Measurements from ENCODE around the gene PDE8A. TPM values are rescaled to one million over a fixed set of nuclear protein-coding genes. Genes with fewer than 3 reads are reported as not detected.
"Not testable (repeated sequence)": the region's sequence is repeated elsewhere in the genome, so short reads cannot be mapped to it uniquely, and the experiment has no call there.

The PDE8A gene
- total and polyA plus RNA-seq, 7 donors, result 27.8 to 45.5 (median 39.0) TPM

- 1 to 3% methylated on average over 46 of the region's 46 CpGs for WGBS, 2 donors
- H3K27me3 ChIP-seq, result no peaks in the 10 kb centered on the region
- intact Hi-C loops (cut with DNase I), result no loop called here
These were observed 755 bp downstream of the PDE8A start for GRCh38 chr15:84982301-84982920.

DNA sequence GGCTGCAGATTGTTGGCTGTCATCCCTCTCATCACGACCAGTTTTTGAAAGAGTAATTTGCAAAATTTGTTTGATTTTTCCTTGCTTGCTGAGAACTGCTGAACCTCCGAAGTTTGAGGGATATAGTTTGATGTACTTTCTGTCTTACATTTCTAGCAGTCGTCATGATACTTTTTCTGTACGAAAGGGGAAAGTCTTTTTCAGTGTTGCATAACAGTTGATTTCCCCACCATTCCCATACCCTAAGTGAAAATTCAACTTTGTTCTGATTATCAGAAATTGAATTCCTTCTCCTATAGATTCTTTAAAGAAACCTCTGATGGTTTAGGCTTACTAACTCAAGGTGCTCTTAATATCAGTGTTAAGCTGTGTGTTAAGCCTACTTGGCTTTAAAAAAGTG, 1.6 kb downstream of the PDE8A start:
- H3K27me3 ChIP-seq, result no peaks in the 10 kb centered on the region
- H3K4me3 ChIP-seq, result peak overlapping the region; percentile 74 to 92 (median 83)
- 9 to 49% methylated on average over 4 of the region's 4 CpGs for WGBS, 2 donors
- TF ChIP-seq POLR2A (IDR thresholded peaks at IDR 0.05) (no peak), EP300 (IDR thresholded peaks at IDR 0.05) (no peak), POLR2AphosphoS5 (IDR thresholded peaks at IDR 0.05) (no peak)
- no peaks in the 10 kb centered on the region for H3K36me3 ChIP-seq
- H3K4me1 ChIP-seq, result peaks cover 8 to 53% (median 33%) of the 10 kb centered on the region in 4 donors
- DNase-seq, result no peak
- peak overlapping the region in 3 of 4 donors; percentile 93 to 98 (median 96) for H3K27ac ChIP-seq
- no peaks in the 10 kb centered on the region for H3K9me3 ChIP-seq
- intact Hi-C loops (cut with DNase I), result no loop called here

More at GRCh38 chr15:84982301-84982920, 755 bp downstream of the PDE8A start:
- Histone ChIP-seq H3K4me3 (peak overlapping the region; percentile 74 to 92 (median 83)), H3K36me3 (no peaks in the 10 kb centered on the region), H3K4me1 (peaks cover 8 to 53% (median 32%) of the 10 kb centered on the region in 4 donors), H3K9me3 (no peaks in the 10 kb centered on the region), H3K27ac (peak overlapping the region; percentile 85 to 98 (median 94))
- DNase-seq, result peak; percentile 77
- TF ChIP-seq EP300 (IDR thresholded peaks at IDR 0.05), result no peak
- no peak for TF ChIP-seq POLR2AphosphoS5 (IDR thresholded peaks at IDR 0.05)
- TF ChIP-seq CTCF (IDR thresholded peaks at IDR 0.05), result no peak
- TF ChIP-seq POLR2A (IDR thresholded peaks at IDR 0.05), result peak in 1 of 2 donors; percentile 13

DNA sequence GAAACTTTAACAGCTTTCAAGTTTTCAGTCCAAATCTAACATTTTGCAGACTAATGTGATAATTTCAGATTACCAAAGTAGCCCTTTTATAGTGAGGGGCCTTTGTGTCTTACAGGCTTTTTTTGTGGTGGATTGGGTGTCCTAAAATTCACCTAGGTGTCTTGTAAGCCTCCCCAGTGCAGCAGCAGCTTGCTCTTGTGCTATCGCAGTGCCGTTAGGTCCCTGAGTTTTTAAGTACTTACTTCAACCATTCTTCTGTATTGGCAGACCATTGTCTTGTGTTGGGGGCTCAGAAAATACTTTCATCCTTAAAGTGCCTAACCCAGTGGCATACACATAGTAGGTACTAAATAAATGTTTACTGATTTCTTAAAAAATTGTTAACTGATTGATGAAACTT, 2.1 kb downstream of the PDE8A start:
- Histone ChIP-seq H3K4me1 (peaks cover 8 to 53% (median 36%) of the 10 kb centered on the region in 4 donors), H3K4me3 (peak overlapping the region; percentile 9 to 92 (median 76)), H3K27ac (peak overlapping the region in 1 of 4 donors; percentile 98), H3K36me3 (no peaks in the 10 kb centered on the region), H3K9me3 (no peaks in the 10 kb centered on the region), H3K27me3 (no peaks in the 10 kb centered on the region)
- DNase-seq, result no peak
- WGBS, 2 donors, result 23 to 76% methylated on average over 2 of the region's 2 CpGs
- no peak for TF ChIP-seq POLR2A (IDR thresholded peaks at IDR 0.05)
- TF ChIP-seq POLR2AphosphoS5 (IDR thresholded peaks at IDR 0.05), result no peak
- TF ChIP-seq CTCF (IDR thresholded peaks at IDR 0.05), result no peak
- TF ChIP-seq EP300 (IDR thresholded peaks at IDR 0.05), result no peak
- intact Hi-C loops (cut with DNase I), result loop anchor here (1.0 to 2.0 kb wide), 2 partner anchors 15 to 61 kb away; no protein-coding TSS in a partner anchor

DNA sequence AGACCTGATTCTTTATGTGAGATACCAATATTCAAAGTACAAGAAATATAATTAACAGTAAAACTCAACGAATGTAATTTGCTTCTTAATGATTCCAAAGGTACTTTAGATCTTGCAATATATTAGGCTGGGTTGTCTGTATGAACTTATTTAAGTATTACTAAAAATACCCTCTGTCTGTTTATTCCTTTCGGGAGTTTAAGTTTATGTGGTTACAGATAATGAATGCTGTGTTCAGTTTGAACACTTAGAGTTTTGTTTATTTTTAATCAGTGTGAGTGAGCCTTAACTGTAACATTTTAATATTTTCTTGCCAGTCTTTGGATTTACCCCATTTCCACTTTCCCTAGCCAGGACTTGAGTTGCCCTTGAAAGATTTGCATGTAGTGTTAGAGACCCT, 3.5 kb downstream of the PDE8A start:
- H3K4me3 ChIP-seq, result no peak overlapping the region
- no peaks in the 10 kb centered on the region for H3K9me3 ChIP-seq
- peaks cover 5 to 56% (median 35%) of the 10 kb centered on the region in 4 donors for H3K4me1 ChIP-seq
- H3K36me3 ChIP-seq, result no peaks in the 10 kb centered on the region
- H3K27me3 ChIP-seq, result no peaks in the 10 kb centered on the region
- TF ChIP-seq POLR2AphosphoS5 (IDR thresholded peaks at IDR 0.05), result no peak
- no peak for TF ChIP-seq CTCF (IDR thresholded peaks at IDR 0.05)
- no peak for TF ChIP-seq POLR2A (IDR thresholded peaks at IDR 0.05)
- no peak for TF ChIP-seq EP300 (IDR thresholded peaks at IDR 0.05)
- 24 to 58% methylated on average over 2 of the region's 2 CpGs for WGBS, 2 donors
- peak overlapping the region in 1 of 4 donors; percentile 12 for H3K27ac ChIP-seq
- intact Hi-C loops (cut with DNase I), result loop anchor here (2.0 kb wide), 1 partner anchor 14 kb away; no protein-coding TSS in a partner anchor
- no peak for DNase-seq

DNA sequence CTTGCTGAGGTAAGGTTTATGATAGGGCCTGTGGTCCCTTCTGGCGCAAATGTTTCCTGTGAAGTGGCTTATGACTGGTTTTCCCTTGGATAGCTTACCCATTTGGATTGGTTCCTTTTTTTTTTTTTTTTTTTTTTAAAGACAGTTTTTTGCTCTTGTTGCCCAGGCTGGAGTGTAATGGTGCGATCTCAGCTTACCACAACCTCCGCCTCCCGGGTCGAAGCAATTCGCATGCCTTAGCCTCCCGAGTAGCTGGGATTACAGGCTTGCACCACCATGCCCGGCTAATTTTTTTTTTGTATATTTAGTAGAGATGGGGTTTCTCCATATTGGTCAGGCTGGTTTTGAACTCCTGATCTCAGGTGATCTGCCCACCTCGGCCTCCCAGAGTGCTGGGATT, 5.7 kb downstream of the PDE8A start:
- H3K36me3 ChIP-seq; DNase-seq; H3K4me3 ChIP-seq; H3K27me3 ChIP-seq; intact Hi-C loops (cut with DNase I); H3K27ac ChIP-seq; H3K9me3 ChIP-seq: not testable (repeated sequence)
- peaks cover 0 to 72% (median 43%) of the 10 kb centered on the region in 4 donors for H3K4me1 ChIP-seq
- whole genome bisulfite sequencing, 2 donors, result 95 to 96% methylated on average over 9 of the region's 9 CpGs
